Fibroblast of the aortic adventitia (primary cell): ENCODE data around the gene NANS. TPM values are rescaled to one million over a fixed set of nuclear protein-coding genes. Genes with fewer than 3 reads are reported as not detected.
"Not testable (repeated sequence)": the region's sequence is repeated elsewhere in the genome, so short reads cannot be mapped to it uniquely, and the experiment has no call there.

Experiments used
- DNase-seq: peaks from one replicate; pipeline ENCODE4 v3.0.0-alpha.2; 2010; ENCODE audit warnings: low read depth
- H3K4me3 ChIP-seq: 2 replicates; pipeline ENCODE4 v1.5.1; 2011; ENCODE audit warnings: low read depth, mild to moderate bottlenecking, control low read depth, low read length, moderate library complexity
- total RNA-seq: library from RNA; depleted of rRNA; stranded (reverse); fragments of >200 nt; gene quantifications from 2 replicates; pipeline ENCODE4 v1.2.3, GENCODE V29; 2012; ENCODE audit warnings: low replicate concordance
- TF ChIP-seq, protein P1 (sequence below): IDR thresholded peaks from 2 replicates; pipeline ENCODE4 v1.5.1; 2011; ENCODE audit warnings: mild to moderate bottlenecking, low read length, control low read depth, inconsistent platforms; ENCODE audit not compliant: insufficient read depth

NANS gene
- total RNA-seq, 1 donor, result 62.5 TPM

DNA sequence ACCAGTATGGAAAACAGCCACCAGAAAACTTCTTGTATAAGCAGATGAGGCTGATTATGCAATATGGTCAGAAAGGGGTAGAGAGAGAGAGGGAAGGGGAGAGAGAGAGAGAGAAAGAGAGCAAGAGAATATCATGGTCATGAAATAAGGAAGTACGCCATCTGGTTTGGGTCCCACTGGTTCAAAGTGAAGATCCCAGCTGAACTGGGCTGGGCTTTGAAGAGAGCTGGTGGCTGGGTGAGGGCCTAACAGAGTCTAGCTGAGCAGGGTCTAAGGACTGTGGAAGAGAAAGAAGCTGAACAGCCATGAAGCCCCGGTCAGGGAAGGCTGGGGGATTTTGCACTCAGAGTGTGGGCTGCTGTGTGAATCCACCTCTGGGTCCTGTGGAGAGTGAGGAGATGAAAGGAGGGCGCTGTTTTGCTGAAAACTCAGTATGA, 47.9 kb downstream of the NANS start:
- TF ChIP-seq, protein P1, sequence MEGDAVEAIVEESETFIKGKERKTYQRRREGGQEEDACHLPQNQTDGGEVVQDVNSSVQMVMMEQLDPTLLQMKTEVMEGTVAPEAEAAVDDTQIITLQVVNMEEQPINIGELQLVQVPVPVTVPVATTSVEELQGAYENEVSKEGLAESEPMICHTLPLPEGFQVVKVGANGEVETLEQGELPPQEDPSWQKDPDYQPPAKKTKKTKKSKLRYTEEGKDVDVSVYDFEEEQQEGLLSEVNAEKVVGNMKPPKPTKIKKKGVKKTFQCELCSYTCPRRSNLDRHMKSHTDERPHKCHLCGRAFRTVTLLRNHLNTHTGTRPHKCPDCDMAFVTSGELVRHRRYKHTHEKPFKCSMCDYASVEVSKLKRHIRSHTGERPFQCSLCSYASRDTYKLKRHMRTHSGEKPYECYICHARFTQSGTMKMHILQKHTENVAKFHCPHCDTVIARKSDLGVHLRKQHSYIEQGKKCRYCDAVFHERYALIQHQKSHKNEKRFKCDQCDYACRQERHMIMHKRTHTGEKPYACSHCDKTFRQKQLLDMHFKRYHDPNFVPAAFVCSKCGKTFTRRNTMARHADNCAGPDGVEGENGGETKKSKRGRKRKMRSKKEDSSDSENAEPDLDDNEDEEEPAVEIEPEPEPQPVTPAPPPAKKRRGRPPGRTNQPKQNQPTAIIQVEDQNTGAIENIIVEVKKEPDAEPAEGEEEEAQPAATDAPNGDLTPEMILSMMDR, result no peak
- no peak for DNase-seq
- no peak overlapping the region for H3K4me3 ChIP-seq

DNA sequence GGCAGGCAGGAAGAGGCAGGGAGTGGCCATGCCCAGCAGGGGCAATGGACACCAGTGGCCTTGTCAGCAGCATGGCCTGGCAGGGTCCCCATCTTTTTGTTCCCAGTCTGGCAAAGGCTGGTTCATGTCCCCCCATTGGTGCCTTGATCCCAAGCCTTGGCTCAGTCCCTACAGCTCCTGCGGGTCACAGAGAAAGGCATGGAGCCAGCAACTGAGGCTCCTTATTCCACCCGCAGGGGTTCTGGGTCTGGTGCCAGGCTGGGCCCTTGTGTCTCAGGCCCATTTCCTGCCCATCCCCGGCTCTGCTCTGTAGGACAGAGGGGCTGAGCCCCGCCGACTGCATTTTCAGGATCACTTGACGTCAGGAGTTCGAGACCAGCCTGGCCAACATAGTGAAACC, 48.5 kb downstream of the NANS start:
- H3K4me3 ChIP-seq, result no peak overlapping the region
- no peak for DNase-seq
- TF ChIP-seq, protein P1, result no peak

DNA sequence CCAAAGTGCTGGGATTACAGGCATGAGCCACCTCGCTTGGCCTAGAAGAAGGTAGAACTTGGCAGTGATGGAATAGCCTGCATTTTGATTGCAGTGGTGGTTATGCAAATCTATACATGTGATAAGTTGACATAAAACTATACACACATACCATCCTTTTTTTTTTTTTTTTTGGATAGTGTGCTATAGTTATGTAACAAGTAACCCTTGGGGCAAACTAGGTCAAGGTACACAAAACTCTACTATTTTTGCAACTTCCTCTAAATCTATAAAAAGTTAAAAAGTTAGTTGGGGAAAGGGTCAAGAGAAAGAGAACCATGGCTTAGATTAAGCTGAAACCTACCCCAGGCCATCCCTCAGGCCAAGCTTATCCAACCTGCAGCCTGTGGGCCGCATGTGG, 51.4 kb downstream of the NANS start:
- no peak for DNase-seq
- TF ChIP-seq, protein P1, result no peak
- no peak overlapping the region for H3K4me3 ChIP-seq

DNA sequence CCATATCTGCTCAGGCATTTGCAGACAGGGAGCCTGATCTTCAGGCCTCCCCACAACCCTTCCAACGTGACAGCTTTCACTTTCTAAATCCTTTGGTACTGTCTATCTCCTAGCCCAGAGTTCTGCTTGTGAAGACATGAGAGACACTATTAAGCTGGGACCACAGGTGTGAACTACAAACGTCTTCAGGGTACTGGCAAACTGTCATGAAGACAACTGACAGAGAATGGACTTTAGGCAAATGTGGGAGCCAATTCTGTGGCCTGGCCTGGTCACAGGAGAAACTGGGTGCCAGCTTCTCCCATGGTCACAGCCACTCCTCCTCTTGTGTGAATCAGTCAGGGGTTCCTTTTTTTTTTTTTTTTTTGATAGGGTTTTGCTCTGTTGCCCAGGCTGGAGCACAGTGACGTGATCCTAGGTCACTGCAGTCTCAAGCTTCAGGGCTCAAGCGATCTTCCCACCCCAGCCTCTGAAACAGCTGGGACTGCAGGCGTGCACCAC, 52.0 kb downstream of the NANS start:
- no peak overlapping the region for H3K4me3 ChIP-seq
- TF ChIP-seq, protein P1, result no peak
- DNase-seq, result no peak

DNA sequence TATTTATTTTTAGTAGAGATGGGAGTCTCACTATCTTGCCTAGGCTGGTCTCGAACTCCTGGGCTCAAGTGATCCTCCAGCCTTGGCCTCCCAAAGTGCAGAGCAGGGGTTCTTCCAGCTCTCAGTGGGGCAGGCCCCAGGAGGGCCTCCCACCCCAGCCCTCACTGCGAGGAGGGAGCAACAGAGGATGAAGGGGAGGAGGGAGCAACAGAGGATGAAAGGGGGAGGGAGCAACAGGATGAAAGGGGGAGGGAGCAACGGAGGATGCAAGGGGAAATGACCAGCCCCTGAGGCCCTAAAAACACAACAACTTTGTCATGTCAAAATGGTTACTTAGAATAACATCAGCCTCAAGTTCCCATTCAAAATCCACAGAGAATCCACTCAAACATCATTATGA, 52.5 kb downstream of the NANS start:
- H3K4me3 ChIP-seq, result no peak overlapping the region
- TF ChIP-seq, protein P1, result no peak
- no peak for DNase-seq

DNA sequence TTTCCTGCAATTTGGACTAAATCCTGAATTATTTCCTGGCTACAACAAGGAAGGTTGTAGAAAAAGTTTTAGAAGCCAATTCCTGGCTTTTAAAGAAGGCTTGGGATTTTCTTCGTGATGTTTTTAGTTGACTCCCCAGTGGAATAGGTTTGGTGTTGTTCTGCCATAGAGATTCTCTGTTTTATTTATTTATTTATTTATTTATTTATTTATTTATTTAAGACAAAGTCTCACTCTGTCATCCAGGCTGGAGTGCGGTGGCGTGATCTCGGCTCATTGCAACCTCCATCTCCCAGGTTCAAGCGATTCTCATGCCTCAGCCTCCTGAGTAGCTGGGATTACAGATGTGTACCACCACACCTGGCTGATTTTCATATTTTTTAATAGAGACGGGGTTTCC, 60.6 kb downstream of the NANS start:
- not testable (repeated sequence) for DNase-seq, H3K4me3 ChIP-seq

DNA sequence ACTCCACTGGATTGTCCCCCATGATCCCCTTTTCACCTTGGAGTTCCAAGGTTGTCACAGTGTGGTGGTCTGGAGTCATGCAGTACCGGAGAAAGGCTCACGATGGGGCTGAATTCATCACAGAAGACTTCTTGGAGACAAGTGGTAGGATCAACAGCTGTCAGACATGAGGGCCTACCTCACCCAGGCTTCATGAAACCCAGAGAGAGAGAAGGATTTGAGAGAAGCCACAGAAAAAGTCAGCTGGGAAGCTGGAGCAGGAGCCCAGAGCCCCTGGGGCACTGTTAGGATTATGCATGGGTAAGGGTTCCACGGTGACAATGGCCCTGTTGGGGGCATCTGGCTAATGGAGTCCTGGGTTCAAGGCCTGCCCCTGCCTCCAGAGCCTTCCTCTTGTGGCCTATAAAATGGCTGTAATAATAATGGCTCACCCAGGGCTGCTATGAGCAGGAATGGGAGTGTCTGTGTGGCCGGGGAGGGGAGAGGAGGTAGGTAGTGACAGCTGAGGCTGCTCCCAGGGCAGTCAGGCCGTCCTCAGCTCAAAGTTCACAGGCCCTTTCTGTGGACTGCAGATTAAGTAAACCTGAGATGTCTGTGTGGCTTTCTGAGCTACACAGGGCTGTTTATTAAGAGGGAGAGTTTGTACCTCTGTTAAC, 61.6 kb downstream of the NANS start:
- H3K4me3 ChIP-seq, result peak overlapping the region; percentile 71
- TF ChIP-seq, protein P1, result no peak
- no peak for DNase-seq
